Ascending aorta (tissue), 2 donors: Measurements from ENCODE around the gene TMEM200A. TPM values are rescaled to one million over a fixed set of nuclear protein-coding genes. Genes with fewer than 3 reads are reported as not detected.

Experiments
- DNase-seq, 2 donors: peaks; one replicate each; pipeline ENCODE4 v3.0.0-alpha.2; 2019; ENCODE audit warnings: low spot score in 2 of 2
- H3K27ac ChIP-seq, 2 donors: fragments of 200-600 bp; sonication (generic); one replicate each; pipeline ENCODE4 v1.5.1; 2016 to 2017; ENCODE audit warnings: mild to moderate bottlenecking in 1 of 2
- H3K27me3 ChIP-seq: fragments of 200-600 bp; sonication (generic); one replicate; pipeline ENCODE4 v1.5.1; 2017
- H3K36me3 ChIP-seq, 2 donors: fragments of 200-600 bp; sonication (generic); one replicate each; pipeline ENCODE4 v1.5.1; 2016
- H3K4me1 ChIP-seq, 2 donors: fragments of 200-600 bp; sonication (generic); one replicate each; pipeline ENCODE4 v1.5.1; 2016 to 2017; ENCODE audit warnings: mild to moderate bottlenecking in 1 of 2
- H3K4me3 ChIP-seq, 2 donors: fragments of 200-600 bp; sonication (generic); one replicate each; pipeline ENCODE4 v1.5.1; 2016 to 2017; ENCODE audit warnings: mild to moderate bottlenecking in 1 of 2
- H3K9me3 ChIP-seq, 2 donors: fragments of 200-600 bp; sonication (generic); one replicate each; pipeline ENCODE4 v1.5.1; 2016
- CTCF ChIP-seq, 3 experiments: fragments of 200-600 bp in 2 of 3; fragments of 450-650 bp in 1 of 3; sonication (generic) in 2 of 3; IDR thresholded peaks; one replicate each; pipeline ENCODE4 v1.5.1; 2016 to 2019; ENCODE audit warnings: antibody characterized with exemption in 3 of 3, mild to moderate bottlenecking in 1 of 3, moderate library complexity in 1 of 3
- intact Hi-C: fragments of 100-400 bp; cut with DNase I; formaldehyde crosslinking; loops from one replicate; pipeline ENCODE4 v1.15.1; 2023
- total RNA-seq: library from RNA; depleted of rRNA; stranded (reverse); fragments of >200 nt; gene quantifications from one replicate; pipeline ENCODE4 v1.1.0, GENCODE V29; 2016

TMEM200A gene
- total RNA-seq, 1 donor from 2014 or later = 3.6 TPM

- no peak for DNase-seq
- H3K9me3 ChIP-seq = no peaks in the 10 kb centered on the region
- H3K4me1 ChIP-seq = no peaks in the 10 kb centered on the region
- H3K27me3 ChIP-seq = no peaks in the 10 kb centered on the region
- H3K36me3 ChIP-seq = no peaks in the 10 kb centered on the region
- intact Hi-C loops = no loop called here
- peak overlapping the region in 1 of 2 donors; percentile 31 for H3K4me3 ChIP-seq
- no peak for TF ChIP-seq CTCF (IDR thresholded peaks at IDR 0.05)
- H3K27ac ChIP-seq = no peak overlapping the region
Observed at GRCh38 chr6:130396722-130397121, 30.9 kb downstream of the TMEM200A start.

GRCh38 chr6:130405549-130405948 lies 39.7 kb downstream of the TMEM200A start:
- Histone ChIP-seq H3K36me3 (no peaks in the 10 kb centered on the region), H3K4me1 (no peaks in the 10 kb centered on the region), H3K4me3 (no peak overlapping the region), H3K9me3 (no peaks in the 10 kb centered on the region), H3K27ac (no peak overlapping the region), H3K27me3 (no peaks in the 10 kb centered on the region)
- no peak for DNase-seq
- TF ChIP-seq CTCF (IDR thresholded peaks at IDR 0.05) = no peak
- intact Hi-C loops = no loop called here

GRCh38 chr6:130407032-130407431 lies 41.2 kb downstream of the TMEM200A start:
- Histone ChIP-seq H3K4me1 (no peaks in the 10 kb centered on the region), H3K27me3 (no peaks in the 10 kb centered on the region), H3K9me3 (no peaks in the 10 kb centered on the region), H3K4me3 (no peak overlapping the region), H3K36me3 (no peaks in the 10 kb centered on the region), H3K27ac (no peak overlapping the region)
- TF ChIP-seq CTCF (IDR thresholded peaks at IDR 0.05) = no peak
- intact Hi-C loops = no loop called here
- no peak for DNase-seq

- no peak for TF ChIP-seq CTCF (IDR thresholded peaks at IDR 0.05)
- H3K27ac ChIP-seq = no peak overlapping the region
- H3K4me3 ChIP-seq = no peak overlapping the region
- intact Hi-C loops = no loop called here
- H3K4me1 ChIP-seq = no peaks in the 10 kb centered on the region
- no peaks in the 10 kb centered on the region for H3K9me3 ChIP-seq
- H3K27me3 ChIP-seq = no peaks in the 10 kb centered on the region
- H3K36me3 ChIP-seq = no peaks in the 10 kb centered on the region
- no peak for DNase-seq
Observed at GRCh38 chr6:130409418-130410100, 43.7 kb downstream of the TMEM200A start.

GRCh38 chr6:130411481-130411880 lies 45.7 kb downstream of the TMEM200A start:
- Histone ChIP-seq H3K4me3 (no peak overlapping the region), H3K9me3 (no peaks in the 10 kb centered on the region), H3K27ac (no peak overlapping the region), H3K4me1 (no peaks in the 10 kb centered on the region), H3K27me3 (no peaks in the 10 kb centered on the region), H3K36me3 (no peaks in the 10 kb centered on the region)
- no peak for DNase-seq
- TF ChIP-seq CTCF (IDR thresholded peaks at IDR 0.05) = no peak
- intact Hi-C loops = no loop called here
